Activated CD8-positive, alpha-beta memory T cell treated with anti-CD3 and anti-CD28 coated beads, Interleukin-2, amount 50 U/mL, for 24 hours (primary cell): Measurements from ENCODE around the gene DTX2.
"Not testable (repeated sequence)": the region's sequence is repeated elsewhere in the genome, so short reads cannot be mapped to it uniquely, and the experiment has no call there.

Experiments
- DNase-seq: peaks from one replicate; pipeline ENCODE4 v3.0.0-alpha.2; 2020; ENCODE audit errors: extremely low read depth

Gene DTX2

GRCh38 chr7:76487969-76488368, 26.5 kb downstream of the DTX2 start:
- DNase-seq: not testable (repeated sequence)

- not testable (repeated sequence) for DNase-seq
Observed at GRCh38 chr7:76492139-76492538, 30.6 kb downstream of the DTX2 start.

- DNase-seq: not testable (repeated sequence)
Observed at GRCh38 chr7:76495717-76496116, 34.2 kb downstream of the DTX2 start.

- not testable (repeated sequence) for DNase-seq
Observed at GRCh38 chr7:76497918-76498582, 36.5 kb downstream of the DTX2 start.

- not testable (repeated sequence) for DNase-seq
Observed at GRCh38 chr7:76498583-76499200, 37.2 kb downstream of the DTX2 start.

- DNase-seq: not testable (repeated sequence)
Observed at GRCh38 chr7:76499201-76499923, 37.9 kb downstream of the DTX2 start.

GRCh38 chr7:76499924-76500241, 38.4 kb downstream of the DTX2 start:
- not testable (repeated sequence) for DNase-seq

- not testable (repeated sequence) for DNase-seq
Observed at GRCh38 chr7:76502224-76502623, 40.7 kb downstream of the DTX2 start.

- DNase-seq: not testable (repeated sequence)
Observed at GRCh38 chr7:76502836-76503235, 41.3 kb downstream of the DTX2 start.

- DNase-seq: not testable (repeated sequence)
Observed at GRCh38 chr7:76503244-76503643, 41.7 kb downstream of the DTX2 start.

GRCh38 chr7:76504351-76505167, 43.0 kb downstream of the DTX2 start:
- DNase-seq: not testable (repeated sequence)

- DNase-seq: no peak
Observed at GRCh38 chr7:76505168-76506080, 43.9 kb downstream of the DTX2 start.

GRCh38 chr7:76506081-76506440, 44.6 kb downstream of the DTX2 start:
- no peak for DNase-seq

- not testable (repeated sequence) for DNase-seq
Observed at GRCh38 chr7:76506643-76507042, 45.1 kb downstream of the DTX2 start.

- no peak for DNase-seq
Observed at GRCh38 chr7:76507723-76508406, 46.4 kb downstream of the DTX2 start.

- no peak for DNase-seq
Observed at GRCh38 chr7:76509931-76510877, 48.7 kb downstream of the DTX2 start, which contains the start of gene UPK3B. TSS of gene UPK3B (plus strand) at chr7:76510552. CDS start at chr7:76510653, 101 bp downstream.

GRCh38 chr7:76511200-76511910, 49.8 kb downstream of the DTX2 start:
- DNase-seq: not testable (repeated sequence)
